ENCODE results near the gene COL5A1.

- TF ChIP-seq, protein P1, sequence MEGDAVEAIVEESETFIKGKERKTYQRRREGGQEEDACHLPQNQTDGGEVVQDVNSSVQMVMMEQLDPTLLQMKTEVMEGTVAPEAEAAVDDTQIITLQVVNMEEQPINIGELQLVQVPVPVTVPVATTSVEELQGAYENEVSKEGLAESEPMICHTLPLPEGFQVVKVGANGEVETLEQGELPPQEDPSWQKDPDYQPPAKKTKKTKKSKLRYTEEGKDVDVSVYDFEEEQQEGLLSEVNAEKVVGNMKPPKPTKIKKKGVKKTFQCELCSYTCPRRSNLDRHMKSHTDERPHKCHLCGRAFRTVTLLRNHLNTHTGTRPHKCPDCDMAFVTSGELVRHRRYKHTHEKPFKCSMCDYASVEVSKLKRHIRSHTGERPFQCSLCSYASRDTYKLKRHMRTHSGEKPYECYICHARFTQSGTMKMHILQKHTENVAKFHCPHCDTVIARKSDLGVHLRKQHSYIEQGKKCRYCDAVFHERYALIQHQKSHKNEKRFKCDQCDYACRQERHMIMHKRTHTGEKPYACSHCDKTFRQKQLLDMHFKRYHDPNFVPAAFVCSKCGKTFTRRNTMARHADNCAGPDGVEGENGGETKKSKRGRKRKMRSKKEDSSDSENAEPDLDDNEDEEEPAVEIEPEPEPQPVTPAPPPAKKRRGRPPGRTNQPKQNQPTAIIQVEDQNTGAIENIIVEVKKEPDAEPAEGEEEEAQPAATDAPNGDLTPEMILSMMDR (IDR thresholded peaks at IDR 0.05) = no peak
- TF ChIP-seq POLR2A (IDR thresholded peaks at IDR 0.05) = no peak
These were observed 242.9 kb downstream of the COL5A1 start for GRCh38 chr9:134884492-134884891.

All from Peyer's patch (tissue), 4 donors.